SK-N-SH treated with all-trans-retinoic acid at 6 μM for 48 hours (cell line): ENCODE results near the gene DDX41.

Experiments used
- ATAC-seq: fragments of 200-7000 bp; cut with Tn5 transposase; 3 replicates; pipeline ENCODE4 v1.9.1; 2020; ENCODE audit warnings: mild to moderate bottlenecking, moderate library complexity
- ARNTL ChIP-seq: fragments of 450-650 bp; formaldehyde crosslinking; IDR thresholded peaks from 2 replicates; pipeline ENCODE4 v1.5.0; 2020; ENCODE audit warnings: low read depth, mild to moderate bottlenecking, moderate library complexity, borderline replicate concordance
- BACH2 ChIP-seq: fragments of 250-450 bp; sonication (Bioruptor Pico); IDR thresholded peaks from 2 replicates; pipeline ENCODE4 v1.9.0; 2021; ENCODE audit warnings: mild to moderate bottlenecking, borderline replicate concordance
- CREB5 ChIP-seq: fragments of 250-450 bp; sonication (Bioruptor Pico); IDR thresholded peaks from 2 replicates; pipeline ENCODE4 v1.5.1; 2020; ENCODE audit warnings: low read depth, mild to moderate bottlenecking, moderate library complexity
- CSDC2 ChIP-seq: fragments of 250-450 bp; sonication (Bioruptor Pico); IDR thresholded peaks from 2 replicates; pipeline ENCODE4 v1.5.0; 2020; ENCODE audit warnings: mild to moderate bottlenecking, moderate library complexity
- CSRNP3 ChIP-seq: fragments of 250-450 bp; sonication (Bioruptor Pico); IDR thresholded peaks from 2 replicates; pipeline ENCODE4 v1.5.1; 2021; ENCODE audit warnings: mild to moderate bottlenecking, moderate library complexity
- ESRRG ChIP-seq: fragments of 250-450 bp; sonication (Bioruptor Pico); IDR thresholded peaks from 2 replicates; pipeline ENCODE4 v1.6.1; 2021; ENCODE audit warnings: mild to moderate bottlenecking
- GLIS3 ChIP-seq: fragments of 250-450 bp; sonication (Bioruptor Pico); IDR thresholded peaks from 2 replicates; pipeline ENCODE4 v1.5.0; 2020; ENCODE audit warnings: mild to moderate bottlenecking, moderate library complexity
- ISL1 ChIP-seq: fragments of 250-450 bp; sonication (Bioruptor Pico); IDR thresholded peaks from 2 replicates; pipeline ENCODE4 v2.1.2; 2022; ENCODE audit warnings: mild to moderate bottlenecking, moderate library complexity
- OSR1 ChIP-seq: fragments of 250-450 bp; sonication (Bioruptor Pico); IDR thresholded peaks from 2 replicates; pipeline ENCODE4 v1.8.0; 2022; ENCODE audit warnings: moderate library complexity, mild to moderate bottlenecking, inconsistent platforms
- PATZ1 ChIP-seq: fragments of 250-450 bp; sonication (Bioruptor Pico); IDR thresholded peaks from 2 replicates; pipeline ENCODE4 v1.8.0; 2020; ENCODE audit warnings: mild to moderate bottlenecking, moderate library complexity, borderline replicate concordance
- POU6F1 ChIP-seq: fragments of 250-450 bp; sonication (Bioruptor Pico); IDR thresholded peaks from 2 replicates; pipeline ENCODE4 v1.8.0; 2021; ENCODE audit warnings: low read depth, mild to moderate bottlenecking, moderate library complexity, borderline replicate concordance
- PPARA ChIP-seq: fragments of 250-450 bp; sonication (Bioruptor Pico); IDR thresholded peaks from 2 replicates; pipeline ENCODE4 v1.5.0; 2020; ENCODE audit warnings: mild to moderate bottlenecking, borderline replicate concordance
- RARB ChIP-seq: fragments of 250-450 bp; sonication (Bioruptor Pico); IDR thresholded peaks from 2 replicates; pipeline ENCODE4 v1.8.0; 2021; ENCODE audit warnings: mild to moderate bottlenecking, moderate library complexity
- SNAI2 ChIP-seq: fragments of 250-450 bp; sonication (Bioruptor Pico); IDR thresholded peaks from 2 replicates; pipeline ENCODE4 v1.5.0; 2020; ENCODE audit warnings: mild to moderate bottlenecking, moderate library complexity
- TCF4 ChIP-seq: fragments of 250-450 bp; sonication (Bioruptor Pico); IDR thresholded peaks from 2 replicates; pipeline ENCODE4 v1.8.0; 2021; ENCODE audit warnings: mild to moderate bottlenecking, moderate library complexity, borderline replicate concordance
- TOX ChIP-seq: fragments of 250-450 bp; sonication (Bioruptor Pico); IDR thresholded peaks from 2 replicates; pipeline ENCODE4 v1.8.0; 2021; ENCODE audit warnings: mild to moderate bottlenecking, moderate library complexity, borderline replicate concordance
- TSHZ2 ChIP-seq: fragments of 250-450 bp; sonication (Bioruptor Pico); IDR thresholded peaks from 2 replicates; pipeline ENCODE4 v1.5.0; 2020; ENCODE audit warnings: mild to moderate bottlenecking, moderate library complexity
- ZC3H10 ChIP-seq: fragments of 250-450 bp; sonication (Bioruptor Pico); IDR thresholded peaks from 2 replicates; pipeline ENCODE4 v1.5.1; 2021; ENCODE audit warnings: mild to moderate bottlenecking, moderate library complexity
- ZFP3 ChIP-seq: fragments of 250-450 bp; sonication (Bioruptor Pico); IDR thresholded peaks from 2 replicates; pipeline ENCODE4 v1.5.0; 2020; ENCODE audit warnings: mild to moderate bottlenecking, moderate library complexity
- ZFP30 ChIP-seq: fragments of 450-650 bp; formaldehyde crosslinking; IDR thresholded peaks from 2 replicates; pipeline ENCODE4 v1.5.0; 2022; ENCODE audit warnings: mild to moderate bottlenecking, moderate library complexity
- ZNF565 ChIP-seq: fragments of 450-650 bp; formaldehyde crosslinking; conservative IDR thresholded peaks from 2 replicates; pipeline ENCODE4 v1.5.0; 2020; ENCODE audit warnings: low read depth, mild to moderate bottlenecking, moderate library complexity
- ZNF70 ChIP-seq: fragments of 450-650 bp; formaldehyde crosslinking; IDR thresholded peaks from 2 replicates; pipeline ENCODE4 v1.5.0; 2020; ENCODE audit warnings: mild to moderate bottlenecking, moderate library complexity
- ZNF8 ChIP-seq: fragments of 450-650 bp; formaldehyde crosslinking; IDR thresholded peaks from 2 replicates; pipeline ENCODE4 v1.5.0; 2020; ENCODE audit warnings: mild to moderate bottlenecking, moderate library complexity

DDX41 gene

GRCh38 chr5:177511796-177512675 is 4.7 kb downstream of the DDX41 start:
- TF ChIP-seq ZNF70 (CRISPR knock-in tag): no peak
- TF ChIP-seq OSR1 (CRISPR knock-in tag): no peak
- no peak for TF ChIP-seq PPARA (CRISPR knock-in tag)
- no peak for TF ChIP-seq CREB5 (CRISPR knock-in tag)
- TF ChIP-seq ZFP3 (CRISPR knock-in tag): no peak
- no peak for TF ChIP-seq ISL1 (CRISPR knock-in tag)
- TF ChIP-seq GLIS3 (CRISPR knock-in tag): no peak
- TF ChIP-seq RARB: no peak
- ATAC-seq: no peak

- TF ChIP-seq BACH2 (CRISPR knock-in tag) (no peak), ZC3H10 (CRISPR knock-in tag) (no peak), ARNTL (no peak), RARB (no peak), SNAI2 (no peak), TCF4 (CRISPR knock-in tag) (no peak), PPARA (CRISPR knock-in tag) (no peak), TSHZ2 (CRISPR knock-in tag) (no peak), TOX (CRISPR knock-in tag) (no peak), ESRRG (CRISPR knock-in tag) (no peak), ZNF8 (CRISPR knock-in tag) (no peak)
- ATAC-seq: no peak
Observed at GRCh38 chr5:177511181-177511580, 5.6 kb downstream of the DDX41 start.

GRCh38 chr5:177510567-177511053 is 6.2 kb downstream of the DDX41 start:
- TF ChIP-seq ZNF565 (CRISPR knock-in tag) (no peak), ARNTL (no peak), ZFP3 (CRISPR knock-in tag) (no peak), ZNF70 (CRISPR knock-in tag) (no peak), RARB (no peak), PPARA (CRISPR knock-in tag) (no peak), BACH2 (CRISPR knock-in tag) (no peak), CREB5 (CRISPR knock-in tag) (no peak), POU6F1 (CRISPR knock-in tag) (no peak), CSDC2 (CRISPR knock-in tag) (no peak), TSHZ2 (CRISPR knock-in tag) (no peak), TCF4 (CRISPR knock-in tag) (no peak), ZFP30 (CRISPR knock-in tag) (no peak), ISL1 (CRISPR knock-in tag) (no peak), PATZ1 (CRISPR knock-in tag) (no peak), ESRRG (CRISPR knock-in tag) (no peak), ZNF8 (CRISPR knock-in tag) (no peak), OSR1 (CRISPR knock-in tag) (no peak), CSRNP3 (no peak)
- no peak for ATAC-seq
